ENCODE measurements around the gene KBTBD8. TPM values are rescaled to one million over a fixed set of nuclear protein-coding genes. Genes with fewer than 3 reads are reported as not detected.

Gene KBTBD8
- total RNA-seq, 2 experiments from 2014 or later = 7.1 to 7.7 TPM

DNA sequence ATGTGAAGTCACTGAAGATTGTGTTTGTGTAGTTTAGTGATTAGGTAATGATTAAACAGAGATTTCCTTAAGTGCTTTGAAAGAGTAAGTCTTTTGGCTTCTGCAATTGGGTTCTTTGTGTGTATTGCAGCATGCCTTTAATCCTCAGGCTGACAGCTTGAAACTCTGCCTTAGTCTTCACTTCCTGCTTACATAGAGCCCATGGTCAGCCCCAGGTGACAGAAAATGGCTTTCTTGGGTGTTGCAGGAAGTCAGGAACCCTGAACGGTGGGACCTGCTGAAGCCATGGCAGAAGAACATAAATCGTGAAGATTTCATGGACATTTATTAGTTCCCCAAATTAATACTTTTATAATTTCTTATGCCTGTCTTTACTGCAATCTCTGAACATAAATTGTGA, 61.3 kb downstream of the KBTBD8 start:
- intact Hi-C loops (cut with DNase I, micrococcal nuclease) = no loop called here
- Histone ChIP-seq H3K27me3 (ENCODE audit: control insufficient read depth in 1 of 2, insufficient read depth in 2 of 2, low read length in 2 of 2) (no peaks in the 10 kb centered on the region), H3K27ac (ENCODE audit: low read depth in 1 of 2, low read length in 2 of 2) (no peak overlapping the region), H3K4me1 (ENCODE audit: insufficient read depth, low read length) (no peaks in the 10 kb centered on the region), H3K36me3 (ENCODE audit: insufficient read depth, low read length) (no peaks in the 10 kb centered on the region), H3K4me3 (ENCODE audit: low read length) (no peak overlapping the region), H3K9me3 (ENCODE audit: control insufficient read depth in 1 of 2, insufficient read depth in 1 of 2, low read length in 2 of 2) (peaks cover 0 to 6% of the 10 kb centered on the region in 2 experiments)
- ChIA-PET POLR2A (no interaction called here), CTCF (no interaction called here)
- H3K27ac Mint-ChIP-seq = no peak overlapping the region
- ATAC-seq (ENCODE audit: poor library complexity) = no peak
- H3K4me3 Mint-ChIP-seq = no peak overlapping the region
- DNase-seq = no peak
- TF ChIP-seq, protein P1, sequence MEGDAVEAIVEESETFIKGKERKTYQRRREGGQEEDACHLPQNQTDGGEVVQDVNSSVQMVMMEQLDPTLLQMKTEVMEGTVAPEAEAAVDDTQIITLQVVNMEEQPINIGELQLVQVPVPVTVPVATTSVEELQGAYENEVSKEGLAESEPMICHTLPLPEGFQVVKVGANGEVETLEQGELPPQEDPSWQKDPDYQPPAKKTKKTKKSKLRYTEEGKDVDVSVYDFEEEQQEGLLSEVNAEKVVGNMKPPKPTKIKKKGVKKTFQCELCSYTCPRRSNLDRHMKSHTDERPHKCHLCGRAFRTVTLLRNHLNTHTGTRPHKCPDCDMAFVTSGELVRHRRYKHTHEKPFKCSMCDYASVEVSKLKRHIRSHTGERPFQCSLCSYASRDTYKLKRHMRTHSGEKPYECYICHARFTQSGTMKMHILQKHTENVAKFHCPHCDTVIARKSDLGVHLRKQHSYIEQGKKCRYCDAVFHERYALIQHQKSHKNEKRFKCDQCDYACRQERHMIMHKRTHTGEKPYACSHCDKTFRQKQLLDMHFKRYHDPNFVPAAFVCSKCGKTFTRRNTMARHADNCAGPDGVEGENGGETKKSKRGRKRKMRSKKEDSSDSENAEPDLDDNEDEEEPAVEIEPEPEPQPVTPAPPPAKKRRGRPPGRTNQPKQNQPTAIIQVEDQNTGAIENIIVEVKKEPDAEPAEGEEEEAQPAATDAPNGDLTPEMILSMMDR (IDR thresholded peaks at IDR 0.05) = no peak
- H3K27me3 Mint-ChIP-seq = peaks cover 24% of the 10 kb centered on the region
- H3K4me1 Mint-ChIP-seq (ENCODE audit: low read depth) = no peaks in the 10 kb centered on the region
- no peaks in the 10 kb centered on the region for H3K36me3 Mint-ChIP-seq (ENCODE audit: low read depth)
- H3K9me3 Mint-ChIP-seq = peaks cover 3% of the 10 kb centered on the region
